Transverse colon (tissue), 4 donors: ENCODE results near the gene SCAMP1. TPM values are rescaled to one million over a fixed set of nuclear protein-coding genes. Genes with fewer than 3 reads are reported as not detected.

Experiments used
- DNase-seq: peaks from one replicate; pipeline ENCODE4 v3.0.0-alpha.2; 2019
- H3K27ac ChIP-seq, 4 donors: fragments of 200-600 bp; sonication (generic); 2 replicates each; pipeline ENCODE4 v1.5.1; 2016 to 2018; ENCODE audit warnings: inconsistent platforms in 4 of 4
- H3K27me3 ChIP-seq: fragments of 200-600 bp; sonication (generic); 2 replicates; pipeline ENCODE4 v1.5.1; 2017; ENCODE audit warnings: inconsistent platforms
- H3K36me3 ChIP-seq, 4 donors: fragments of 200-600 bp; sonication (generic); 2 replicates each; pipeline ENCODE4 v1.5.1; 2017 to 2019; ENCODE audit warnings: inconsistent platforms in 4 of 4
- H3K4me1 ChIP-seq, 4 donors: fragments of 200-600 bp; sonication (generic); 2 replicates each; pipeline ENCODE4 v1.5.1; 2017 to 2020; ENCODE audit warnings: inconsistent platforms in 4 of 4
- H3K4me3 ChIP-seq, 4 donors: fragments of 200-600 bp; sonication (generic); 1 replicate in 1 of 4; 2 replicates in 3 of 4; pipeline versions ENCODE4 v1.5.1 to v1.6.1; 2017 to 2019; ENCODE audit warnings: inconsistent platforms in 4 of 4
- H3K9me3 ChIP-seq, 2 donors: fragments of 200-600 bp; sonication (generic); 2 replicates each; pipeline ENCODE4 v1.5.1; 2017 to 2019; ENCODE audit warnings: inconsistent platforms in 2 of 2
- EP300 ChIP-seq: sonication (generic); formaldehyde crosslinking; IDR thresholded peaks from one replicate; pipeline ENCODE4 v1.6.1; 2017; ENCODE audit warnings: antibody characterized with exemption, low read depth
- POLR2A ChIP-seq: fragments of 450-650 bp; IDR thresholded peaks from one replicate; pipeline ENCODE4 v1.6.1; 2016; ENCODE audit warnings: antibody characterized with exemption, mild to moderate bottlenecking, moderate library complexity
- POLR2AphosphoS5 ChIP-seq, 3 donors: sonication (generic); formaldehyde crosslinking; IDR thresholded peaks; one replicate each; pipeline ENCODE4 v1.6.1; 2016; ENCODE audit warnings: antibody characterized with exemption in 3 of 3
- WGBS, 2 donors: methylation state at CpG; one replicate each; pipeline ENCODE4 v1.1.5; 2018; ENCODE audit warnings: low coverage in 1 of 2; 5-methylcytosine and 5-hydroxymethylcytosine counted together
- in situ Hi-C, 4 donors: fragments of 200-750 bp; cut with MboI; loops; one replicate each; pipeline versions ENCODE4 v1.15.0 to v1.15.1; 2017; ENCODE audit warnings: low sequenced_read_pairs in 3 of 4, low pct_ligation_motif_present in 1 of 4, low pct_unique_long_range_greater_than_20kb in 1 of 4
- intact Hi-C: fragments of 100-400 bp; cut with DNase I; formaldehyde crosslinking; loops from one replicate; pipeline ENCODE4 v1.15.1; 2023; ENCODE audit warnings: low total_unique reads
- total RNA-seq, 4 donors: library from RNA; depleted of rRNA; stranded (reverse); fragments of >200 nt; gene quantifications; one replicate each; pipeline ENCODE4 v1.1.0, GENCODE V29; 2016
- TF ChIP-seq, protein P1 (sequence below), 5 experiments: fragments of 200-600 bp in 3 of 5; fragments of 450-650 bp in 2 of 5; sonication (generic) in 3 of 5; IDR thresholded peaks; 1 replicate in 2 of 5; 2 replicates in 3 of 5; pipeline ENCODE4 v1.5.1; 2016 to 2017; ENCODE audit warnings: antibody characterized with exemption in 5 of 5, inconsistent platforms in 3 of 5, mild to moderate bottlenecking in 2 of 5, moderate library complexity in 1 of 5

SCAMP1 gene
- total RNA-seq, 4 donors from 2014 or later = 10.5 to 24.7 (median 21.8) TPM

DNA sequence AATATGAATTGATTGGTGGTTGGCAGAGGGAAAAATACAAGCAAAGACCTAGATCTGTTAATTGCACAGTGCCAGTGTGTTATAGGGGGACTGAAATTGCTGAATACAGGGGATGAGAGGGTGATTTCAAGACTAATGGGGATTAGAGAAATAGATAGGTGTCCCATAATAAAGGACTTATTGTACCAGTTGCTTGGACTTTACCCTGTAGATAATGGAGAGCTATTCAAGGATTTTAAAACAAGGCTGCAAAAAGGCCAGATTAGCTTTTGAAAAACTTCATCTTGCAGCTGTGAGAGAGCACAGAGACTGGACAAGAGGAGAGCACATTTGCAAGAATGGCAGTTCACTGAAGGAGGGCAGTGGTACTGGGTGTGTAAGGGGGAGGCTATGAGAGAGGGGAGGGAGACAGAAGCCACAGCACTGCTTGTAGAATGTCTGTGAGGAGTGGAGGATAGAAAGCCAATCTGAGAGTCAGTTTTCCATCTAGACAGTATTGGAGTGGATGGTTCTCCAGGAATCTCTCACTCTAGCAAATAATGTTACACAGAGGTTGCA is 28.8 kb upstream of the SCAMP1 start:
- H3K4me3 ChIP-seq = no peak overlapping the region
- H3K27me3 ChIP-seq = no peaks in the 10 kb centered on the region
- intact Hi-C loops (no loop called here), in situ Hi-C loops (loop anchor here in 1 of 4 donors (25.0 kb wide), 1 partner anchor 631 kb away; no protein-coding TSS in a partner anchor)
- no peak for TF ChIP-seq EP300
- no peak for TF ChIP-seq POLR2A
- TF ChIP-seq POLR2AphosphoS5 (IDR thresholded peaks at IDR 0.05) = no peak
- TF ChIP-seq, protein P1, sequence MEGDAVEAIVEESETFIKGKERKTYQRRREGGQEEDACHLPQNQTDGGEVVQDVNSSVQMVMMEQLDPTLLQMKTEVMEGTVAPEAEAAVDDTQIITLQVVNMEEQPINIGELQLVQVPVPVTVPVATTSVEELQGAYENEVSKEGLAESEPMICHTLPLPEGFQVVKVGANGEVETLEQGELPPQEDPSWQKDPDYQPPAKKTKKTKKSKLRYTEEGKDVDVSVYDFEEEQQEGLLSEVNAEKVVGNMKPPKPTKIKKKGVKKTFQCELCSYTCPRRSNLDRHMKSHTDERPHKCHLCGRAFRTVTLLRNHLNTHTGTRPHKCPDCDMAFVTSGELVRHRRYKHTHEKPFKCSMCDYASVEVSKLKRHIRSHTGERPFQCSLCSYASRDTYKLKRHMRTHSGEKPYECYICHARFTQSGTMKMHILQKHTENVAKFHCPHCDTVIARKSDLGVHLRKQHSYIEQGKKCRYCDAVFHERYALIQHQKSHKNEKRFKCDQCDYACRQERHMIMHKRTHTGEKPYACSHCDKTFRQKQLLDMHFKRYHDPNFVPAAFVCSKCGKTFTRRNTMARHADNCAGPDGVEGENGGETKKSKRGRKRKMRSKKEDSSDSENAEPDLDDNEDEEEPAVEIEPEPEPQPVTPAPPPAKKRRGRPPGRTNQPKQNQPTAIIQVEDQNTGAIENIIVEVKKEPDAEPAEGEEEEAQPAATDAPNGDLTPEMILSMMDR (IDR thresholded peaks at IDR 0.05) = no peak
- no peak overlapping the region for H3K27ac ChIP-seq
- H3K4me1 ChIP-seq = no peaks in the 10 kb centered on the region
- no peaks in the 10 kb centered on the region for H3K36me3 ChIP-seq
- H3K9me3 ChIP-seq = no peaks in the 10 kb centered on the region
- no peak for DNase-seq

DNA sequence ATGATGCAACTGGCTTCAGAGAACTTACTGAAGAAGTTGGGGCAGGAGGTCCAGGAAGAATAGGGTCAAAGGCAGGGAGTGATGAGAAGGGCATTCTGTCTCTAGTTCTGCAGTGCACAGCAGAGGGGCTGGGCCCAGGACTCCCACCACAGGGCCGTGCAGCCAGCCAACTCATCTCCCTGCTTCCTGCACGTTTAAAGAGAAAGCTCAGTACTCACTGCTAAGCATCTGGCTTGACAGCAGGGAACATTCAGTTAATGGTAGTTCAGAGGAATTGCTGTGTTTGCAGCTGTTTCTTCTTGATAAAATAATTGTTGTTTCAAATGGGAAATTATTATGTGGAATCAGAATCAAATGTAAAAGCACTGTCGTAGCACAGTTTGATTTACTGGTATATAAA is 25.6 kb upstream of the SCAMP1 start:
- H3K36me3 ChIP-seq = no peaks in the 10 kb centered on the region
- in situ Hi-C loops = loop anchor here in 1 of 4 donors (25.0 kb wide), 1 partner anchor 627 kb away; no protein-coding TSS in a partner anchor
- H3K4me3 ChIP-seq = no peak overlapping the region
- no peaks in the 10 kb centered on the region for H3K4me1 ChIP-seq
- H3K9me3 ChIP-seq = peaks cover 3 to 13% of the 10 kb centered on the region in 2 donors
- no peak overlapping the region for H3K27ac ChIP-seq
- intact Hi-C loops = no loop called here
- no peak for DNase-seq
- TF ChIP-seq POLR2AphosphoS5 (IDR thresholded peaks at IDR 0.05) (no peak), EP300 (no peak), POLR2A (no peak)
- TF ChIP-seq, protein P1 (IDR thresholded peaks at IDR 0.05) = no peak
- 64 to 75% methylated on average over 1 to 3 of the region's 3 CpGs for WGBS, 2 donors
- no peaks in the 10 kb centered on the region for H3K27me3 ChIP-seq

GRCh38 chr5:78335976-78336375 is 24.4 kb upstream of the SCAMP1 start:
- no peaks in the 10 kb centered on the region for H3K27me3 ChIP-seq
- no peaks in the 10 kb centered on the region for H3K4me1 ChIP-seq
- no peak for TF ChIP-seq POLR2A
- TF ChIP-seq POLR2AphosphoS5 (IDR thresholded peaks at IDR 0.05) = no peak
- TF ChIP-seq, protein P1 (IDR thresholded peaks at IDR 0.05) = no peak
- TF ChIP-seq EP300 = no peak
- intact Hi-C loops = no loop called here
- no peak for DNase-seq
- 60% methylated on average over 2 of the region's 2 CpGs; no CpG with 5 or more reads in 1 of the 2 donors for WGBS, 2 donors
- in situ Hi-C loops = loop anchor here in 1 of 4 donors (25.0 kb wide), 1 partner anchor 626 kb away; no protein-coding TSS in a partner anchor
- no peak overlapping the region for H3K4me3 ChIP-seq
- peaks cover 3 to 13% of the 10 kb centered on the region in 2 donors for H3K9me3 ChIP-seq
- no peaks in the 10 kb centered on the region for H3K36me3 ChIP-seq
- no peak overlapping the region for H3K27ac ChIP-seq

DNA sequence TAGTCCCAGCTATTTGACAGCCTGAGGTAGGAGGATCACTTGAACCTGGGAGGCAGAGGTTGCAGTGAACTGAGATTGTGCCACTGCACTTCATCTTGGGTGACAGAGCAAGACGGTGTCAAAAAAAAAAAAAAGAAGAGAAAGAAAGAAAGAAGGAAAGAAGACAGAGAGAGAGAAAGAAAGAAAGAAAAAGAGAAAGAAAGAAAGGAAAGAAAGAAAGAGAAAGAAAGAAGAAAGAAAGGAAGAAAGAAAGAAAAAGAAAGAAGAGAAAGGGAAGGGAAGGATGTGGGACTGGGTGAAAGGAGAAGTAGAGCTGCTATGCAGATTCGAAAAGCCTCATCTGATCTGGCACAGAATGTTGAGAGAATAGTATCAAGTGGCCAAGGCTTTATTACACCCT is 23.7 kb upstream of the SCAMP1 start:
- Histone ChIP-seq H3K4me3 (no peak overlapping the region), H3K27me3 (no peaks in the 10 kb centered on the region), H3K27ac (no peak overlapping the region), H3K4me1 (no peaks in the 10 kb centered on the region), H3K9me3 (peaks cover 3 to 13% of the 10 kb centered on the region in 2 donors), H3K36me3 (no peaks in the 10 kb centered on the region)
- in situ Hi-C loops (loop anchor here in 1 of 4 donors (25.0 kb wide), 1 partner anchor 626 kb away; no protein-coding TSS in a partner anchor), intact Hi-C loops (no loop called here)
- TF ChIP-seq EP300 (no peak), POLR2A (no peak), POLR2AphosphoS5 (IDR thresholded peaks at IDR 0.05) (no peak)
- TF ChIP-seq, protein P1 (IDR thresholded peaks at IDR 0.05) = no peak
- 82 to 93% methylated on average over 2 of the region's 2 CpGs for WGBS, 2 donors
- DNase-seq = no peak
